ENCODE data around the gene MTRF1L. TPM values are rescaled to one million over a fixed set of nuclear protein-coding genes. Genes with fewer than 3 reads are reported as not detected.

MTRF1L gene
- polyA plus RNA-seq, 1 of the 3 experiments (the other 2 are of a cell fraction) = 7.7 TPM

DNA sequence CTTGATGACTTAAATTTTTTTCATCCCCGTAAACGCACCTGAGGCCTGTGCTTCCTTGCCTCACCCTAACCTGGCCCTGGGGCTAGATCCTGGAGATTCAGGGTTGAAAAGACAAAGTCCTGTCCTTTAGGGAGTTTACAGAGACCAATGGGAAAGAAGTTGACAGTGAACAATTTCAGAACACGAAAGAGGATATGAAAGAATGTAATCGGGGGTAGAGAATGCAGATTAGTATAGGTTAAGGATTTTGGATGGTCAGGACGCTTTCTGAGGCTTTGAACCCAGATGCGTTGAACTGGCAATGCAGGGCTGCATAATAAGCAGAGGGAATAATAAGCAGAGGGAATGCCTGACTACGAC is 18.0 kb downstream of the MTRF1L start:
- peak overlapping the region; percentile 95 to 98 for H3K4me3 ChIP-seq (ENCODE audit: low read depth in 2 of 2, low read length in 1 of 2)
- DNase-seq = no peak
- no peaks in the 10 kb centered on the region for H3K9me3 ChIP-seq
- TF ChIP-seq FOXM1 (IDR thresholded peaks at IDR 0.05; ENCODE audit: low read depth) (no peak), FOSL2 (IDR thresholded peaks at IDR 0.05; ENCODE audit: borderline replicate concordance, low read depth) (no peak), GATA2 (CRISPR knock-in tag; IDR thresholded peaks at IDR 0.05) (no peak), TAF1 (IDR thresholded peaks at IDR 0.05; ENCODE audit: borderline replicate concordance, low read depth, low read length) (no peak), YY1 (IDR thresholded peaks at IDR 0.05; ENCODE audit: low read depth) (no peak), USF2 (IDR thresholded peaks at IDR 0.05; ENCODE audit: borderline replicate concordance, low read depth, low read length) (no peak), SMC3 (IDR thresholded peaks at IDR 0.05; ENCODE audit: low read depth, low read length) (no peak), TEAD4 (IDR thresholded peaks at IDR 0.05; ENCODE audit: borderline replicate concordance, insufficient read depth) (no peak), RAD21 (IDR thresholded peaks at IDR 0.05; ENCODE audit: low read length) (no peak), NRF1 (IDR thresholded peaks at IDR 0.05; ENCODE audit: low read depth, low read length) (no peak), TCF12 (IDR thresholded peaks at IDR 0.05) (no peak), JUND (IDR thresholded peaks at IDR 0.05) (no peak), MEF2A (IDR thresholded peaks at IDR 0.05; ENCODE audit: borderline replicate concordance, low read depth) (no peak), GABPA (IDR thresholded peaks at IDR 0.05; ENCODE audit: low read depth) (no peak), EZH2phosphoT487 (IDR thresholded peaks at IDR 0.05; ENCODE audit: borderline replicate concordance, low read depth) (no peak), POLR2AphosphoS5 (IDR thresholded peaks at IDR 0.05; ENCODE audit: low read depth, low read length) (no peak)
- TF ChIP-seq, protein P1, sequence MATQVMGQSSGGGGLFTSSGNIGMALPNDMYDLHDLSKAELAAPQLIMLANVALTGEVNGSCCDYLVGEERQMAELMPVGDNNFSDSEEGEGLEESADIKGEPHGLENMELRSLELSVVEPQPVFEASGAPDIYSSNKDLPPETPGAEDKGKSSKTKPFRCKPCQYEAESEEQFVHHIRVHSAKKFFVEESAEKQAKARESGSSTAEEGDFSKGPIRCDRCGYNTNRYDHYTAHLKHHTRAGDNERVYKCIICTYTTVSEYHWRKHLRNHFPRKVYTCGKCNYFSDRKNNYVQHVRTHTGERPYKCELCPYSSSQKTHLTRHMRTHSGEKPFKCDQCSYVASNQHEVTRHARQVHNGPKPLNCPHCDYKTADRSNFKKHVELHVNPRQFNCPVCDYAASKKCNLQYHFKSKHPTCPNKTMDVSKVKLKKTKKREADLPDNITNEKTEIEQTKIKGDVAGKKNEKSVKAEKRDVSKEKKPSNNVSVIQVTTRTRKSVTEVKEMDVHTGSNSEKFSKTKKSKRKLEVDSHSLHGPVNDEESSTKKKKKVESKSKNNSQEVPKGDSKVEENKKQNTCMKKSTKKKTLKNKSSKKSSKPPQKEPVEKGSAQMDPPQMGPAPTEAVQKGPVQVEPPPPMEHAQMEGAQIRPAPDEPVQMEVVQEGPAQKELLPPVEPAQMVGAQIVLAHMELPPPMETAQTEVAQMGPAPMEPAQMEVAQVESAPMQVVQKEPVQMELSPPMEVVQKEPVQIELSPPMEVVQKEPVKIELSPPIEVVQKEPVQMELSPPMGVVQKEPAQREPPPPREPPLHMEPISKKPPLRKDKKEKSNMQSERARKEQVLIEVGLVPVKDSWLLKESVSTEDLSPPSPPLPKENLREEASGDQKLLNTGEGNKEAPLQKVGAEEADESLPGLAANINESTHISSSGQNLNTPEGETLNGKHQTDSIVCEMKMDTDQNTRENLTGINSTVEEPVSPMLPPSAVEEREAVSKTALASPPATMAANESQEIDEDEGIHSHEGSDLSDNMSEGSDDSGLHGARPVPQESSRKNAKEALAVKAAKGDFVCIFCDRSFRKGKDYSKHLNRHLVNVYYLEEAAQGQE (IDR thresholded peaks at IDR 0.05; ENCODE audit: low read depth, low read length) = no peak
- TF ChIP-seq, protein P2, sequence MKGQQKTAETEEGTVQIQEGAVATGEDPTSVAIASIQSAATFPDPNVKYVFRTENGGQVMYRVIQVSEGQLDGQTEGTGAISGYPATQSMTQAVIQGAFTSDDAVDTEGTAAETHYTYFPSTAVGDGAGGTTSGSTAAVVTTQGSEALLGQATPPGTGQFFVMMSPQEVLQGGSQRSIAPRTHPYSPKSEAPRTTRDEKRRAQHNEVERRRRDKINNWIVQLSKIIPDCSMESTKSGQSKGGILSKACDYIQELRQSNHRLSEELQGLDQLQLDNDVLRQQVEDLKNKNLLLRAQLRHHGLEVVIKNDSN (IDR thresholded peaks at IDR 0.05; ENCODE audit: borderline replicate concordance, low read depth) = no peak
- TF ChIP-seq, protein P3, sequence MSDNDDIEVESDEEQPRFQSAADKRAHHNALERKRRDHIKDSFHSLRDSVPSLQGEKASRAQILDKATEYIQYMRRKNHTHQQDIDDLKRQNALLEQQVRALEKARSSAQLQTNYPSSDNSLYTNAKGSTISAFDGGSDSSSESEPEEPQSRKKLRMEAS (IDR thresholded peaks at IDR 0.05; ENCODE audit: low read depth) = no peak
- TF ChIP-seq, protein P4, sequence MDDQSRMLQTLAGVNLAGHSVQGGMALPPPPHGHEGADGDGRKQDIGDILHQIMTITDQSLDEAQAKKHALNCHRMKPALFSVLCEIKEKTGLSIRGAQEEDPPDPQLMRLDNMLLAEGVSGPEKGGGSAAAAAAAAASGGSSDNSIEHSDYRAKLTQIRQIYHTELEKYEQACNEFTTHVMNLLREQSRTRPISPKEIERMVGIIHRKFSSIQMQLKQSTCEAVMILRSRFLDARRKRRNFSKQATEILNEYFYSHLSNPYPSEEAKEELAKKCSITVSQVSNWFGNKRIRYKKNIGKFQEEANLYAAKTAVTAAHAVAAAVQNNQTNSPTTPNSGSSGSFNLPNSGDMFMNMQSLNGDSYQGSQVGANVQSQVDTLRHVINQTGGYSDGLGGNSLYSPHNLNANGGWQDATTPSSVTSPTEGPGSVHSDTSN (IDR thresholded peaks at IDR 0.05) = no peak
- H3K4me2 ChIP-seq = peak overlapping the region; percentile 97
- no peaks in the 10 kb centered on the region for H3K9me2 ChIP-seq
- peaks cover 23% of the 10 kb centered on the region for H3F3A ChIP-seq (replicated peaks; ENCODE audit: insufficient read depth)
- H4K20me1 ChIP-seq (ENCODE audit: insufficient read depth) = peaks cover 25% of the 10 kb centered on the region
- peaks cover 71% of the 10 kb centered on the region for H3K79me2 ChIP-seq (ENCODE audit: insufficient read depth)
- no peaks in the 10 kb centered on the region for H3K27me3 ChIP-seq (ENCODE audit: insufficient read depth)
- ChIA-PET POLR2A (no interaction called here), CTCF (no interaction called here)
- 5% methylated on average over 7 of the region's 7 CpGs for WGBS (ENCODE audit: low lambda C conversion rate)
- peak overlapping the region; percentile 98 for H3K9ac ChIP-seq
- H3K4me1 ChIP-seq (ENCODE audit: control insufficient read depth in 1 of 2, insufficient read depth in 2 of 2, low read depth in 1 of 2, low read length in 1 of 2) = peaks cover 5 to 14% of the 10 kb centered on the region in 2 experiments; a peak in 2 of 4 replicates
- H3K27ac ChIP-seq (ENCODE audit: low read depth in 2 of 2, low read length in 1 of 2) = peak overlapping the region; percentile 95 to 99
- H3K36me3 ChIP-seq (replicated peaks in 1 of 2; ENCODE audit: control insufficient read depth in 1 of 2, insufficient read depth in 2 of 2, low read length in 1 of 2) = peaks cover 3 to 10% of the 10 kb centered on the region in 2 experiments
- no peak overlapping the region for H2AFZ ChIP-seq (ENCODE audit: low read depth)

Data from SK-N-SH (cell line).